ENCODE measurements around the gene ADSS1.

GRCh38 chr14:104710071-104710735 is 13.8 kb upstream of the ADSS1 start:
- no peak for TF ChIP-seq RAD21 (IDR thresholded peaks at IDR 0.05; ENCODE audit: low read depth)
- TF ChIP-seq EZH2phosphoT487 (IDR thresholded peaks at IDR 0.05; ENCODE audit: borderline replicate concordance), result no peak
- TF ChIP-seq CTCF (IDR thresholded peaks at IDR 0.05 in 2 of 3, conservative IDR thresholded peaks at IDR 0.05 in 1 of 3; ENCODE audit: borderline replicate concordance in 1 of 3, insufficient read depth in 1 of 3, low read depth in 2 of 3, low read length in 2 of 3), result no peak
- no peak for TF ChIP-seq SRF (IDR thresholded peaks at IDR 0.05; ENCODE audit: low read depth)
- TF ChIP-seq YY1 (IDR thresholded peaks at IDR 0.05; ENCODE audit: extremely low read depth, insufficient replicate concordance, low read depth, low read length), result no peak
- TF ChIP-seq SP1 (IDR thresholded peaks at IDR 0.05; ENCODE audit: low read depth), result no peak
